HG03175 (cell line): ENCODE measurements around the gene IL4I1.

Experiments used
- ATAC-seq: cut with Tn5 transposase; IDR thresholded peaks from one replicate; pipeline ENCODE4 v1.9.1; 2021; ENCODE audit warnings: mild to moderate bottlenecking, moderate library complexity; ENCODE audit not compliant: unreplicated experiment

The IL4I1 gene

DNA sequence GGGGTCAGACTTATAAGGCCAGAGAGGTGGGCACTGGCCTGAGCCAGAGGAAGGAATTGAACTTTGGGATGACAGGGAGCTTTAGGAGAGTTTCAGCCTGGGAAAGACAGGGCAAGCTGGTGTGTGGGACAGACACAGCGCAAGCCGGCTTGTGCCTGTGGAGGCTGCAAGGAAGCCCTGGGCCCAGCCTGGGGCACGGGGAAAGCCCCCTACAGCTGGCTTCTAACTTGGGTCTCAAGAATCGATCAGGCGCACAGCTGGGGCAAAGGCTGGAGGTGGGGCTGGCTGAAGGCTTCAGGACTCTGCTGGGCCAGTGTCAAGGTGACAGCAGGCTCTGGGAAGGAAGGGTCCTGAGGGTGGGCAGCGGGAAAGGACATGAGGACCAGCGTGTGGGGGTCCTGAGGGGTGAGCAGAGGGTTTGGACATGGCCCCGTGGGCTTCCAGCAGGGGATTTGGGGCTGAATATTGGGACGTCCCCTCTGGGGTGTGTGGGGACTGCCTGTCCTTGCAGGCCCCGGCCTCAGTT is 42.8 kb downstream of the IL4I1 start:
- no peak for ATAC-seq

DNA sequence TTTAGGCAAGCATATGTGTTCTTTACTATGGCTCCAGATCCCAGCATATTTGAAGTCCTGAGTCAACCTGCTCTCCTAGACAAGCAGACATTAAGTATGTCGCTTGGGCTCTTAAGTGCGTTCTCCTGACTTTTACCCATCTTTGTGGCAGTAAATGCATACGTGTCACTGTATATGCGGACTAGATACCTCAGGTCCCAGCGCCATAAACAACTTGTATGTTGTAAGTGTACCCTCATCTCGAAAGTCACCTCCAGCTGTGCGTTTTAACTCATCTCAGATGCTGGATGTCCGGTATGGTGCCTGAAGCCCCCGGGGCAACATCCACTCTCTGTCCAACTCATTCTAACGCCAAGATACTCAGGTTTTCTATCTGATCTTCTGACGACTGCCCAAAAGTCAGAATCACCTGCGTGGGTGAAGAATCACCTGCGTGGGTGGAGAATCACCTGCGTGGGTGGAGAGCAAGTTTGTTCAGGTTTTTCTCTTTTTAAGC is 44.0 kb downstream of the IL4I1 start:
- no peak for ATAC-seq

DNA sequence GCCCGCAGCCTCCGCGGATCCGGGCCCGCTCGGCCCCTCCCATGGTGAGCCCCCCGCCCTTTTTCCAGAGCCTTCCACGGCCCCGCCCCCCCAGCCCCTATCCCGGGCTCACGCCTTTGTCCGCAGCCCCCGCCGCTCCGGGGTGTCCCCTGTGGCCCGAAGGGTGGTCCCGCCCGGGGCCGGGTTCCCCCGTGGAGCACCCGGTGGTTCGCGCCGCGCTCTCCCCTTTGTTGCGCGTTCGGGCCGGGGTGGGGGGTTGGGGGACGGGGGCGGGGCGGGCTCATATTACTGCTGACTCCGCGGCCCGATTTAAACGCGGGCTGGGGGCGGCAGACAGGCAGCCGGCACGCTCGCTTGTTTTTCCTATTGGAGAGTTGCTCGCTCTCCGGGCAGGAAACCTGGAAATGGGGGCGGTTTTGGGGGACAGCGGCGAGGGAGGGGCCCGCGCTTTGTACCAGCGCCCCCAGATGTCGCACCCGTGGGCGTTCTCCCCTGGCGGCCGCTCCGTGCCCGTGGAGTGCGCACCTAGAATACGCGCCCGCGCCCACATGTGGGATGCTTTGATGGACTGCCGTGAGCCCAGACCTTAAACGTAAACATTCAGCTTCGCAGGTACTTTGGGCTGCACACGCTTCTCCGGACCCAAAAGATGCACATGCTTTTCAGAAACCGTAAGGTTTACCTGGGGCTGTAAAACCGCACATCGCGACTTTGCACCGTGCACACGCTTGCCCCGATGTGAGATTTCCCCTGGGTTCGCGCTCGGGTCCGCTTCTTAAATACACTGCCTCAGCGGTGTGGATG is 45.0 kb downstream of the IL4I1 start:
- ATAC-seq = peak; percentile 3

DNA sequence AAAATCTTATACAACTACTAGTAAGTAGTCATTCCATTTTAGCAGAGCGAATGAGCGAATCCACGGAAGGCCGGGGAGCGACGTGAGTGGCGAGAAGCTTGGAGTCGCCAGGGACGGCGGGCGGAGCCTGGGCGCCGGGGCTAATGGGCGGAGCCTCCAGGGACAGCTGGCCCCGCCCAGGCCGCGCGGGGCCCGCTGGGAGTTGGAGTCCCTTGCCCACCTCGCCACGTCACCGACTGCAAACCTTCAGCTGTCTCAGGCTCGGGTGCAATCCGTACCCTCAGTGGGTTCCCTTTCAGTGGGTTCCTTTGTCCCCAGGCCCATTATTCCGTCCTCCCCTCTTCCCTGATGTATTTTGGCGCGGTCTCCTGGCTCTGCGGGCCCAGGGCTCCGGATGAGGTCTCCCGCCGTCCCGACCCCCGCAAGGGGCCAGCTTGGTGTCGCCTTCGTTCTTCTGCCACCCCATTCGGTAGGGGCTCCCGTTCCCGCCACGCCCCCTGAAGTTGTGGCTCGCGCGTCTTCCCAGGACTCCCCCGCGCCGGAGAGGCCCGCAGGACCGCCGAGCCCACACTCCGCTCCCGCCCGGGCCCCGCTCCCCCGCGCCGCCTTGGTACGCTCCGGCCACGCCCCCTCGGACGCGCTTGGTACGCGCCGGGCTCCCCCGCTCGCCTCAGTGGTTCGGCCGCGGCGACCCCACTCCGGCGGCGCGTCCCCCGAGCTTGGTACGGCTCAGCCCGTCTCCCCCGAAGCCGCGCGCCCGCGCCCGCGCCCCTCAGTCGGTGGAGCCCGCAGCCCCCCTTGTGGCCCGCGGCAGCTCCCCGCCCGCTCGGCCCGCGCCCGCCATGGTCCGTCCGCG is 46.0 kb downstream of the IL4I1 start, which contains the start of gene PTOV1:
PTOV1 (plus strand) TSS at position 673 of the 856 bp plus-strand sequence.
- peak; percentile 81 for ATAC-seq

DNA sequence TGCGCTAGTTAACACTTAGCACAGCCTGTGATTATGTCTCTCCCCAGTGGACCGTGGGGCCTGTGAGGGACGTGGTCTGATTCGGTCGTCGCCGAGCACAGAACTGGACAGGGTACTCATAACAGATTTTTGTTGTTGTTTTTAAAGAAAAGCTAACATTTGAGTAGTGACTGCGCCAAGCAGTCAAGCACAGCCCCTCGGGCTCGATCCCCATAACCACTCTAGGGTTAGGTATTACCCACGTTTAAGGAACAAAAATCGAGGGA is 46.5 kb downstream of the IL4I1 start:
- ATAC-seq = no peak

DNA sequence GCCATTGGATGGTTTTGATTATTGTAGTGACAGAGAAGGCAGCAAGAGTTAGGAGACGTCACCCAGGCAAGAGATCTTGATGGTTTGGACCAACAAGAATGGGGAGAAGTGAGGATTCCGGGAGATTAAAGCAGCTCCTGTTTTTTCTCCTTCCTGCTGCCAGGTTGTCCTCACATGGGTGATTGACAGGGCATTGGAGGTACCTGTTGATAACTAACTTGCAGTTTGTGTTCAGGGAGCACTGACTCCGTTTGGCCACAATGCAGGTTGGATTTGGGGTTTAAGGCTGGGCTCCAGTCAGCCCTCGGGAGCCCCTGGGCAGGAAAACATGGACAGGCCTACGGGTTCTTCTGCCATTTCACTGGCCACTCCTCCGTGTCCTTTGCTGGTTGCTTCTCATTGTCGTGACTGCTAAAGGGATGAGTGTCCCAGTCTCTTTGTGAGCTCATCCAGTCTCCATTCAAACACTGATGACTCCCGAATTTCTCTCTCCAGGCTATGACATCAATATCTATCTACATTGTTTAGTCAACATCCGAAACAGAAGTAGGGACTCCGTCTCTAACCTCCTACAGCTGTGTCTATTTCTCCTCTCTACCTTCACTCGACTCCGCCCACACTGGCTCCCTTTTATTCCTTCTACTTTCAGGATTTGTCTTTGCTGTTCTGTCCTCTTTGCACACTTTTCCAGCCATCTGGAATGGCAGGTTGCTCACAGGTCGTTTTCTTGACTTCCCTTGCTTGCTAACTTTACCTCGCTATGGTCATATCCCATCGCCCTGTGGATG is 47.1 kb downstream of the IL4I1 start:
- no peak for ATAC-seq

DNA sequence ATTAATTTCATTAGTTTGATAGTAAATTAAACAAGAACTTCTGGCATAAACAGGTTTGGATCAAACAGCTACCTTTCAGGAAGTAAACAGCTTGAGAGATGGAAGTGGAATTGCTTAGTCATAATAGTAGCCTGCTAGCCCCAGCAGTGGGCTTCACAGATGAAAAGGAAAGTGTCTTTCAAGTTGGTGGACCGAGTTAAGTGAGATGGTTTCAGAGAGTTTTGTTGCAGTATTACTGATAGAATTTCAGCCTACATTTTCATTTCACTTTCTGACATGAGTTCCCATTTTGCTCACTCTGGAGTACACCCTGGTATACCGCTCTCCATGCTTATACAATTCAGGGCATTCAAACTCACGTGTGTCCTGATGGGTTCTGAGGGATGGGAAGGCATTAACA is 47.7 kb downstream of the IL4I1 start:
- no peak for ATAC-seq

DNA sequence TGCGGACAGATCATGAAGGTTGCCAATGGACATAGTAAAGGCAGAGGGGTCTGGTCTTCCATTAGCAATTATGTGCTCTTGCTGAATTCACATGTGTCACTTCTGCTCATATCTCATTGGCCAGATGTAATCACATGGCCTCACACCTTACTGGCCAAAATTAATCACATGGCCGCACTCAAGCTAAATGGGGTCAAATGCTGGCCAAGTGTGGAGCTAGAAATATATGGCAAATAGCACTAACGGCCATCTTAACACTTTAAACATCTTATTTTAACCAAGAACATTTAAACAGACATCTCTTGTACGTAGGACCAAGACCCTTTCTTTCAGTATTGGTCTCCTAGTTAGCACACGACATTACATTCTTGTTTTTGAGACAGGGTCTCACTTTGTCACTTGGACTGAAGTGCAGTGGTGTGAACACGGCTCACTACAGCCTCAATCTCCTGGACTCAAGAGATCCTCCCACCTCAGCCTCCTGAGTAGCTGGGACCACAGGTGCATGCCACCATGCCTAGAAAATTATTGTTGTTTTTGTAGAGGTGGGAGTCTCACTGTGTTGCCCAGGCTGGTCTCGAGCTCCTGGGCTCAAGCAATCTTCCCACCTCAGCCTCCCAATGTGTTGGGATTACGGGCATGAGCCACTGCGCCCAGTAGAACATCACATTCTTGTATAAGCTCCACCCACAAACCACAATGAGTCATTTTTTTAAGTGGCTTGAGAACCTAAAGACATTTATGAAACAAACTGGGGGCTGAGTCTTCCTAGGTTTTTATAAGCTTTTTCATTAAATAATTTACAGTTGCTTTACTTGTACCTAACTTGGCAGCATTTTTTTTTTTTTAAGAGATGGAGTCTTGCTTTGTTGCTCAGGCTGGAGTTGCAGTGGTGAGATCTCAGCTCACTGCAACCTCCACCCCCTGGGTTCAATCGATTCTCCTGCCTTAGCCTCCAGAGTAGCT is 48.7 kb downstream of the IL4I1 start:
- no peak for ATAC-seq

DNA sequence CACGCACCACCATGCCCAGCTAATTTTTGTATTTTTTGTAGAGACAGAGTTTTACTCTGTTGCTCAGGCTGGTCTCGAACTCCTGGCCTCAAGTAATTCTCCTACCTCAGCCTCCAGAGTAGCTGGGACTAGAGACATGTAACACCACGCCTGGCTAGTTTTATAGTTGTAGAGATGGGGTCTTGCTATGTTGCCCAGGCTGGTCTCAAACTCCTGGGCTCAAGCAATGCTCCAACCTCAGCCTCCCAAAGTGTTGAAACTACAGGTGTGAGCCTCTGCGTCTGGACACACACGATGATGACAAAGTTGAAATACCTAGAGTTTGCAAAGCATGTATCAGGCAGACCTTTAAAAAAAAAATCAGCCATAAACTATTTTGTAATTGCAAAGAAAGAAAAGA is 50.3 kb downstream of the IL4I1 start:
- ATAC-seq = no peak

DNA sequence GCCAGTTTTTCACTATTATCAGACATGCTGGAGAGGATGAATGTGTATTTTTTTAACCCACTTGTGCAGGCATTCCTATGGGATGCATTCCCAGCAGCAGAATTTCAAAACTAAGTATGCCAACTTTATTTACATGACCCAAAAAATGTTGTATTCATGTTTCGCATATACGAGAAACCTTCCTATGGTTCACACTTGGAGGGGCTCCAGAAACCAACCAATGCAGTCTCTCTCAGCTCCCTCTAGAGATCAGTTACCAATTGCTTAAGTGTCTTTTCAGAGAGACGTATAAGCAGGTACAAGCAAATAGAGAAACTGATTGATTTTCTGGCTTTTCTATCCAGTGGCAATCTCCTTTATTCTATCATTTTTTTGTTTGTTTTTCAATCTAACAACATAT is 51.3 kb downstream of the IL4I1 start:
- ATAC-seq = no peak

DNA sequence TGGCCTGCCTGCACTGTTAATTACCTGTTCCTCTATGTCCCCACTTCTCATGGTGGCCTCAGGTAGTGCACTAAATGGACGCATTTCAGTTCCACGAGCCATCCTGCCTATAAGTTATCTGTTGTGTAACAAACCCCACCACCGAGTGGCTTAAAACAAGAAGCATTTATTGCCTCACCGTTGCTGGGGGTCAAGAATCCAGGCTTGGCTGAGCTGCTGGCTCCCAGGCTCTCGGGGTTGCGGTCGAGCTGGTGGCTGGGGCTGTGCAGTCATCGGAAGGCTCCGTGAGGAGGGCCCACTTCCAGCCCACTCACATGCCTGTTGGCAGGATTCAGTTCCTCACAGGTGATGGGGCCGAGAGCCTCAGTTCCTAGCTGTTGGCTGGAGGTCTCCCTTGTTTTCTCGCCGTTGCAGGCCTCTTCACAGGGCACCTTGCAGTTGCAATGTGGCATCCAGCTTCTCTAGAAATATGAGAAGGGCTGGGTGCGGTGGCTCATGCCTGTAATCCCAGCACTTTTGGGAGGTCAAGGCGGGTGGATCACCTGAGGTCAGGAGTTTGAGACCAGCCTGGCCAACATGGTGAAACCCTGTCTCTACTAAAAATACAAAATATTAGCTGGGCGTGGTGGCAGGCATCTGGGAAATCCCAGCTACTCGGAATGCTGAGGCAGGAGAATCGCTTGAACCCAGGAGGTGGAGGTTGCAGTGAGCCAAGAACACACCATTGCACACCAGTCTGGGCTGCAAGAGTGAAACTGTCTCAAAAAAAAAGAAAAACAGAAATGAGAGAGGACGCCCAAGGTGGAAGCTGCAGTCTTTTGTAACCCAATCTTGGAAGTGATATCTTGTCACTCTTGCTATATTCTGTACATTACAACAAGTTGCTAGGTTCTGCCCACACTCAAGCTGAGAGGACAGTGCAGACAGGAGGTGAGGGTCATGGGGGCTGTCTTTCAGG is 52.3 kb downstream of the IL4I1 start:
- no peak for ATAC-seq

DNA sequence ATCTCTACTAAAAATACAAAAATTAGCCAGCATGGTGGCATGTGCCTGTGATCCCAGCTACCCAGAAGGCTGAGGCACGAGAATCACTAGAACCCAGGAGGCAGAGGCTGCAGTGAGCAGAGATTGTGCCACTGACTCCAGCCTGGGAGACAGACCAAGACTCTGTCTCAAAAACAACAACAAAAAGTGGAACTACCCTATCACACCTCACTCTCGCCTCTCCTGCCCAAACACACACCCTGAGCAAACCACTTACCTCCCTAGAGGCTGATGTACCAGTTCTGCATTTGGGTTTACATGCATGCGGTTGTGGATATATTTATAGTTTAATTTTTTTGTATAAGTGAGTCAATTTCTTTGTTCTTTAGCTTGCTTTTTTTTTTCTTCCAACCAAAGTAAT is 53.4 kb downstream of the IL4I1 start:
- no peak for ATAC-seq

DNA sequence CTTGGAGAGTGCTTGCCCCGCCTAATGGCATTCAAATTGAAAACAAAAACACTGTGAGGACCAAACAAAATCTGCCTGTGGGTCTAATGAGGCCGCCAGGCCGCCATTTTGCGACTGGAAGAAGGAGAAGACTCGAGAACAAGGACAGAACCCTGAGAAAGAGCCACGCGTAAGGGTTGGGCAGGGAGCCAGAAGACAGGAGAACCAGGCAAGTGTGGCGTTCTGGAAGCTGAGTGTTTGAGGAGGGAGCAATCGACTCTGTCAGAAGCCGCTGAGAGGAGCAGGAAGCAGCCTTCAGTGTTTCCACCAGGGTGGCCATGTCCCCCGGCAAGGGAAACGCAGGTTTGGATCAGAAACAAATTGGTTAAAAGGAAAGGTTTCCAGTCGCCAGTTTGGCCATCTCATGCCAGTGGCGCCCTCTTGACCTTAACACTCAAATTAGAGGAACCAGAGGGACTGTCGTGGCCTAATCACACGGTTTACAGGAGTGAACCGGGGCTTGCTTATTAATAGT is 55.9 kb downstream of the IL4I1 start:
- no peak for ATAC-seq

DNA sequence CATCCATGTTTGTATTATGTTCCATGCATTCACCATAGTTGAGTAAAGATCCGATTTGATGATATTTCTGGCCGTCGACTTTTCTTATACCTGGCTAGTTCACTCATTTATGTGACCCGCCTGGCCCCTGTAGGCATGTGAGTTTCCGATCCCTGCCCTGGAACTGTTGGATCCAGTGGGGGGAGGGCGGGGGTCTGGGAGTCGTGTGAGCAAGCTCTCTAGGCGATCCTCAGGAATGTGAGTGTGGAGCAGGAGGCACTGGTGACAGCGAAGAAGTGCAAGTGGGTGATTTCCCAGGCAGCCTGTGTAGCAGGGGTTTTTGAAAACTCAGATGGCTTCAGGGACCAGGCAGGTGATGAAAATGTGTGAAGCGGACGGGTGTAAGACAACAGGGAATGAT is 56.4 kb downstream of the IL4I1 start:
- no peak for ATAC-seq

DNA sequence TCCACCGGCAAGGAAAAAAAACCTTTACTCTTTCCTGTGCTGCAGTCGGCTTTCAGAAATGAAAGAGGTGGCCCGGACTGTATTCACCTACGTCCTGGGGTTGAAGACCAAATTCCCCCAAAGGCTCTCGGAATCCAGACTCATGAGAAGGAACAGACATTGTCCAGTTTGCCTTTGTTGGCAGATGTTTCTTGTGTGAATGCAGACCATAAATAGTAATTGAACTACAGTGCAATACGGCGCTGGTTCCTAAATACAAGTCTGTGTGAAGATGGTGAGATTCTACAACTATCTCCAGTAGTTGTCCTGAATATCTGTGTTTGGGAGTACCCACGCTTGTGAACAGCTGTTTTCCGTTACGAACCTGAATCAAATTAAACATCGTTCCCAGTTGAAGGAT is 57.0 kb downstream of the IL4I1 start:
- no peak for ATAC-seq
